TTC549 (cell line): ENCODE data around the gene CCDC3.
"Not testable (repeated sequence)": the region's sequence is repeated elsewhere in the genome, so short reads cannot be mapped to it uniquely, and the experiment has no call there.

Experiments
- FAIRE-seq: peaks from 2 replicates; lab custom pipeline; 2012; peaks lifted over from hg19 to GRCh38; lab: Jason Lieb, UNC

Gene CCDC3

GRCh38 chr10:12999849-13000248 lies 1.7 kb downstream of the CCDC3 start:
- no peak for FAIRE-seq

GRCh38 chr10:12995425-12995861 lies 6.1 kb downstream of the CCDC3 start:
- no peak for FAIRE-seq

- FAIRE-seq: no peak
Measured at GRCh38 chr10:12993595-12993994, 7.9 kb downstream of the CCDC3 start.

GRCh38 chr10:12985347-12985746 lies 16.2 kb downstream of the CCDC3 start:
- FAIRE-seq: no peak

- no peak for FAIRE-seq
Measured at GRCh38 chr10:12984165-12984747, 17.3 kb downstream of the CCDC3 start.

- FAIRE-seq: not testable (repeated sequence)
Measured at GRCh38 chr10:12983568-12983967, 17.9 kb downstream of the CCDC3 start.

GRCh38 chr10:12981570-12981969 lies 19.9 kb downstream of the CCDC3 start:
- no peak for FAIRE-seq

GRCh38 chr10:12980713-12981306 lies 20.7 kb downstream of the CCDC3 start:
- no peak for FAIRE-seq

GRCh38 chr10:12980102-12980661 lies 21.3 kb downstream of the CCDC3 start:
- no peak for FAIRE-seq

- FAIRE-seq: no peak
Measured at GRCh38 chr10:12978891-12979290, 22.6 kb downstream of the CCDC3 start.

GRCh38 chr10:12975906-12976305 lies 25.6 kb downstream of the CCDC3 start:
- no peak for FAIRE-seq

GRCh38 chr10:12975266-12975665 lies 26.2 kb downstream of the CCDC3 start:
- no peak for FAIRE-seq

- no peak for FAIRE-seq
Measured at GRCh38 chr10:12974491-12975199, 26.9 kb downstream of the CCDC3 start.

- FAIRE-seq: no peak
Measured at GRCh38 chr10:12974078-12974477, 27.4 kb downstream of the CCDC3 start.

- no peak for FAIRE-seq
Measured at GRCh38 chr10:12973149-12973718, 28.3 kb downstream of the CCDC3 start.

GRCh38 chr10:12972146-12972545 lies 29.4 kb downstream of the CCDC3 start:
- FAIRE-seq: no peak

- no peak for FAIRE-seq
Measured at GRCh38 chr10:12971001-12971788, 30.3 kb downstream of the CCDC3 start.

- no peak for FAIRE-seq
Measured at GRCh38 chr10:12969951-12970350, 31.6 kb downstream of the CCDC3 start.

GRCh38 chr10:12966067-12966466 lies 35.4 kb downstream of the CCDC3 start:
- FAIRE-seq: no peak

- FAIRE-seq: no peak
Measured at GRCh38 chr10:12965571-12965970, 35.9 kb downstream of the CCDC3 start.

- no peak for FAIRE-seq
Measured at GRCh38 chr10:12962556-12962955, 39.0 kb downstream of the CCDC3 start.
